Subcutaneous abdominal adipose tissue (tissue), 5 donors: ENCODE data around the gene IL34.
A peak's percentile ranks its signal among the peaks of the same experiment; 100 is the strongest.

Source experiments
- H3K27ac ChIP-seq: one replicate; pipeline ENCODE4 v1.7.0; 2013; ENCODE audit warnings: low read depth, mild to moderate bottlenecking, inconsistent platforms, low read length, moderate library complexity
- H3K27me3 ChIP-seq, 5 donors: one replicate each; pipeline ENCODE4 v1.7.0; 2013; ENCODE audit warnings: low read length in 5 of 5, inconsistent platforms in 1 of 5; ENCODE audit not compliant: control insufficient read depth in 5 of 5, insufficient read depth in 4 of 5
- H3K36me3 ChIP-seq, 5 donors: one replicate each; pipeline ENCODE4 v1.7.0; 2013; ENCODE audit warnings: low read length in 5 of 5; ENCODE audit not compliant: control insufficient read depth in 5 of 5, insufficient read depth in 5 of 5
- H3K4me1 ChIP-seq, 5 donors: one replicate each; pipeline ENCODE4 v1.7.0; 2013; ENCODE audit warnings: low read length in 5 of 5, mild to moderate bottlenecking in 3 of 5, moderate library complexity in 1 of 5; ENCODE audit not compliant: control insufficient read depth in 5 of 5, insufficient read depth in 5 of 5
- H3K4me3 ChIP-seq, 5 donors: one replicate each; pipeline ENCODE4 v1.7.0; 2013; ENCODE audit warnings: low read length in 5 of 5, low read depth in 1 of 5
- H3K9ac ChIP-seq, 5 donors: one replicate each; pipeline ENCODE4 v1.7.0; 2013; ENCODE audit warnings: low read length in 5 of 5, mild to moderate bottlenecking in 4 of 5, moderate library complexity in 3 of 5
- H3K9me3 ChIP-seq, 5 donors: one replicate each; pipeline ENCODE4 v1.7.0; 2013; ENCODE audit warnings: low read length in 5 of 5; ENCODE audit not compliant: control insufficient read depth in 5 of 5
- donor health status: healthy.
- donor health status: healthy.
- donor health status: healthy.
- donor health status: healthy.
- donor health status: healthy.

The IL34 gene

GRCh38 chr16:70701998-70702397, 55.6 kb downstream of the IL34 start:
- peaks cover 2 to 50% (median 27%) of the 10 kb centered on the region in 5 donors for H3K4me1 ChIP-seq
- no peak overlapping the region for H3K4me3 ChIP-seq
- no peak overlapping the region for H3K9ac ChIP-seq
- peaks cover 0 to 26% (median 10%) of the 10 kb centered on the region in 5 donors for H3K36me3 ChIP-seq
- H3K9me3 ChIP-seq: no peaks in the 10 kb centered on the region
- no peak overlapping the region for H3K27ac ChIP-seq
- H3K27me3 ChIP-seq: no peaks in the 10 kb centered on the region

- H3K4me3 ChIP-seq: no peak overlapping the region
- peaks cover 0 to 26% (median 10%) of the 10 kb centered on the region in 5 donors for H3K36me3 ChIP-seq
- H3K27ac ChIP-seq: no peak overlapping the region
- H3K4me1 ChIP-seq: peaks cover 3 to 49% (median 27%) of the 10 kb centered on the region in 5 donors
- no peak overlapping the region for H3K9ac ChIP-seq
- H3K9me3 ChIP-seq: no peaks in the 10 kb centered on the region
- H3K27me3 ChIP-seq: no peaks in the 10 kb centered on the region
Observed at GRCh38 chr16:70702624-70703023, 56.3 kb downstream of the IL34 start.

GRCh38 chr16:70703041-70703834, 56.9 kb downstream of the IL34 start:
- Histone ChIP-seq H3K9me3 (no peaks in the 10 kb centered on the region), H3K36me3 (peaks cover 0 to 21% (median 8%) of the 10 kb centered on the region in 5 donors), H3K9ac (no peak overlapping the region), H3K4me3 (no peak overlapping the region), H3K27me3 (no peaks in the 10 kb centered on the region), H3K27ac (no peak overlapping the region), H3K4me1 (peaks cover 3 to 46% (median 28%) of the 10 kb centered on the region in 5 donors)

DNA sequence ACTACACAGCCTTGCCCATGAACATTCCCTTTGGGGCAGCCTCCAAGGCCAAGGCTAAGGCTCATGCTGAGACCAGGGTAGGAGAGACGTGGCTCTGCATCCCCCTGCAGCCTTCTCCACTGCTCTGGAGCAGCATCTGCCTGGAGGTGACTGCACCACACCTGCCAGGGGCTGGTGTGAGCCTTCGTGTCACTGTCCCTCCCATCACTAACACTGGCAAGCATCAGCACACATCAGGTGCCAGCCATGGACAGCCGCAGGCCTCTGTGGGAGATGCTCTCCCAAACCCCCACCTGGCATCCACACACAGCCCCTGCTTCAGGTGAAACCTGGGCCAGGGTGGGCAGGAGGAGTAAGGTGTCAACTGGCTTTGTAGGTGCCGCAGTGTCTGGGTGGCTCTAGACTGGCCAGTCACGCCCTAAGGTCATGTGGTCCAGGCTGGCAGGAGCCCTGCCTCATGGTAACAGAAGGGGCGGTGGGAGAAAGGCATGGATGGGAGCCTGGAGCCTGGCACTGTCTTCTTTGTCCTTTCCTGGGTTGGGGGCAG, 57.5 kb downstream of the IL34 start:
- Histone ChIP-seq H3K27ac (no peak overlapping the region), H3K4me3 (no peak overlapping the region), H3K36me3 (peaks cover 0 to 21% (median 4%) of the 10 kb centered on the region in 5 donors), H3K4me1 (peaks cover 3 to 49% (median 34%) of the 10 kb centered on the region in 5 donors), H3K9ac (no peak overlapping the region), H3K27me3 (no peaks in the 10 kb centered on the region), H3K9me3 (no peaks in the 10 kb centered on the region)

DNA sequence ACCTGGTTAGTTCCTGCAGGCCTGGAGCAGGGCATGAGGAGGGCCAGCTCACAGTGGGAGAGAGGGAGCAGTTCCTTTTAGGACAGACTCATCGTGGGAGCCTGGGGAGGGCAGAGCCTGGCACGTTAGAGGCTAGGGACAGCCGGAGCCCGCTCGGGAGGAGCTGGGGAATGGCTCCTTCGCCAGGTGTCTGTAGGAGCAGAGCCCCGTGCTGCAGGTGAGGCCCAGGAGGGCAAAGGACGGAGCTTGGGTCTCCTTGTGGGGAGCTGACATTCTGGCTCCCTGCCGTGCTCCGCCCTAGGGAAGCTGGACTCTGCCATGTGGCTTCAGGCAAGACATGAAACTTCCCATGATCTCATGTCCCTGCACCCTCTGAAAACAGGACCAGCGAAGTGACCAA, 58.2 kb downstream of the IL34 start:
- Histone ChIP-seq H3K9ac (no peak overlapping the region), H3K4me3 (no peak overlapping the region), H3K4me1 (peaks cover 3 to 54% (median 35%) of the 10 kb centered on the region in 5 donors), H3K27ac (no peak overlapping the region), H3K9me3 (no peaks in the 10 kb centered on the region), H3K27me3 (no peaks in the 10 kb centered on the region), H3K36me3 (peaks cover 0 to 16% (median 2%) of the 10 kb centered on the region in 5 donors)

DNA sequence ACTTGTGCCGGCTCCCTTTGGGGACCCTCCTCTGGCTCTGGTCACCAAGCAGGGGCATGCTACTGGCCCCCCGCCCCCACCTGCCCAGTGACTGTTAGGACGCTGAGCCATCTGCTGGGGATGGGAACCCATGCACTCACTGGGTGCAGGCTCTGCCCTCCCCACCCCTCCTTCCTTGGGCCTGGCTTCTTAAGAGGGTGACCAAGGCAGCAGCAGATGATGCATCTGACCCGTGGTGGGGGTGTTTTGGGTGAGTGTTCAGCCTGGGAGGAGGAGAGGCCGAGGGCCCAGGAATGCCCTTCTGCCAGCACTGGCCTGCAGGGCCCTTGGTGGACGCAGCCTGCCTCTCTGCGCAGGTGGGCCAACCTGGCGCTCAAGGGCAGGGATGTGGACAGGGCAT, 58.7 kb downstream of the IL34 start:
- Histone ChIP-seq H3K27ac (no peak overlapping the region), H3K4me3 (no peak overlapping the region), H3K36me3 (peaks cover 0 to 15% (median 0%) of the 10 kb centered on the region in 5 donors), H3K4me1 (peaks cover 3 to 55% (median 32%) of the 10 kb centered on the region in 5 donors), H3K9me3 (no peaks in the 10 kb centered on the region), H3K27me3 (no peaks in the 10 kb centered on the region), H3K9ac (no peak overlapping the region)

GRCh38 chr16:70706948-70707465, 60.6 kb downstream of the IL34 start:
- Histone ChIP-seq H3K27ac (no peak overlapping the region), H3K36me3 (peaks cover 0 to 21% (median 2%) of the 10 kb centered on the region in 5 donors), H3K4me1 (peaks cover 3 to 42% (median 20%) of the 10 kb centered on the region in 5 donors), H3K4me3 (no peak overlapping the region), H3K9ac (peak overlapping the region in 2 of 5 donors; percentile 6 to 28), H3K27me3 (no peaks in the 10 kb centered on the region), H3K9me3 (no peaks in the 10 kb centered on the region)

- H3K9me3 ChIP-seq: no peaks in the 10 kb centered on the region
- no peak overlapping the region for H3K9ac ChIP-seq
- H3K4me1 ChIP-seq: peaks cover 3 to 38% (median 9%) of the 10 kb centered on the region in 5 donors
- no peaks in the 10 kb centered on the region for H3K27me3 ChIP-seq
- H3K36me3 ChIP-seq: peaks cover 0 to 25% (median 2%) of the 10 kb centered on the region in 5 donors
- no peak overlapping the region for H3K27ac ChIP-seq
- no peak overlapping the region for H3K4me3 ChIP-seq
Observed at GRCh38 chr16:70708366-70709246, 62.2 kb downstream of the IL34 start.

DNA sequence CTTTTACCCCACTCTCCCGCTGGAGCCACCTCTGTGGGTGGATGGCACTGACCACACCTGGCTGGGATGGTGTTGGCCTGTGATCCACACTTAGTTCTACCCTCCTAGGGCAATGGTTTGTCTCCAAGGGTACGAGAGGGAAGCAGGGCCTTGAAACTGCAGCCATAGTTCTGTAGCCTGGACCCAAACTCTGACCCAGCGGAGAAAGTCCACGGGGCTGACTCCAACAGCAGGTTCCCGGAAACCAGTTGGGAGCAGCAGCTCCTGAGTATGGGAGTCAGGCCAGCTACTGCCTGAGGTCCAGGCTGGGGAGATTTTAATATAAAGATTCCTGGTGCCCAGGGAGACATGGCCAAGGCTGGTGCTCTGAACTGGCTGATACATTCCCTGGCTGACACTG, 63.1 kb downstream of the IL34 start:
- H3K9me3 ChIP-seq: no peaks in the 10 kb centered on the region
- H3K36me3 ChIP-seq: peaks cover 0 to 20% (median 2%) of the 10 kb centered on the region in 5 donors
- no peak overlapping the region for H3K9ac ChIP-seq
- no peak overlapping the region for H3K27ac ChIP-seq
- H3K4me1 ChIP-seq: peaks cover 3 to 36% (median 7%) of the 10 kb centered on the region in 5 donors
- H3K4me3 ChIP-seq: no peak overlapping the region
- no peaks in the 10 kb centered on the region for H3K27me3 ChIP-seq
